ENCODE measurements around the gene PPARG. TPM values are rescaled to one million over a fixed set of nuclear protein-coding genes. Genes with fewer than 3 reads are reported as not detected.

PPARG gene
- total RNA-seq, 1 experiment from 2014 or later, result 0.79 TPM

GRCh38 chr3:12449889-12450682 is 161.2 kb downstream of the PPARG start:
- H3K36me3 Mint-ChIP-seq, result no peaks in the 10 kb centered on the region

GRCh38 chr3:12451481-12451880 is 162.6 kb downstream of the PPARG start:
- Mint-ChIP-seq H3K4me1 (no peaks in the 10 kb centered on the region), H3K27ac (no peak overlapping the region), H3K4me3 (no peak overlapping the region), H3K9me3 (peaks cover 6% of the 10 kb centered on the region), H3K27me3 (ENCODE audit: low read depth) (peaks cover 3% of the 10 kb centered on the region), H3K36me3 (no peaks in the 10 kb centered on the region)
- ChIA-PET CTCF (no interaction called here), POLR2A (no interaction called here)
- no peak for DNase-seq (ENCODE audit: low spot score)
- ATAC-seq, result no peak
- TF ChIP-seq USF2 (CRISPR knock-in tag; IDR thresholded peaks at IDR 0.05) (no peak), ETV6 (CRISPR knock-in tag; IDR thresholded peaks at IDR 0.05) (no peak), SMAD3 (CRISPR knock-in tag; IDR thresholded peaks at IDR 0.05; ENCODE audit: borderline replicate concordance) (no peak), SMAD4 (CRISPR knock-in tag; IDR thresholded peaks at IDR 0.05) (no peak), ZNF512 (CRISPR knock-in tag; IDR thresholded peaks at IDR 0.05; ENCODE audit: borderline replicate concordance) (no peak), ZNF121 (CRISPR knock-in tag; IDR thresholded peaks at IDR 0.05) (no peak), AFF4 (CRISPR knock-in tag; IDR thresholded peaks at IDR 0.05; ENCODE audit: borderline replicate concordance) (no peak), MAX (CRISPR knock-in tag; IDR thresholded peaks at IDR 0.05) (no peak), E2F4 (CRISPR knock-in tag; IDR thresholded peaks at IDR 0.05; ENCODE audit: borderline replicate concordance, low read depth) (no peak), MYBL2 (CRISPR knock-in tag; IDR thresholded peaks at IDR 0.05) (no peak), RELA (CRISPR knock-in tag; IDR thresholded peaks at IDR 0.05; ENCODE audit: borderline replicate concordance) (no peak), ZMAT4 (CRISPR knock-in tag; IDR thresholded peaks at IDR 0.05) (no peak), ZNF532 (CRISPR knock-in tag; IDR thresholded peaks at IDR 0.05; ENCODE audit: borderline replicate concordance) (no peak), JUN (CRISPR knock-in tag; IDR thresholded peaks at IDR 0.05) (no peak)

More at GRCh38 chr3:12449889-12450682, 161.2 kb downstream of the PPARG start:
- H3K27me3 Mint-ChIP-seq (ENCODE audit: low read depth), result peaks cover 3% of the 10 kb centered on the region
- peak; percentile 50; the same call in 1 of the 2 replicates for TF ChIP-seq USF1 (CRISPR knock-in tag; IDR thresholded peaks at IDR 0.05)
- peak; percentile 80 for TF ChIP-seq USF2 (CRISPR knock-in tag; IDR thresholded peaks at IDR 0.05)
- no peak for TF ChIP-seq ZBTB21 (CRISPR knock-in tag; IDR thresholded peaks at IDR 0.05; ENCODE audit: borderline replicate concordance)
- no peak overlapping the region for H3K4me3 Mint-ChIP-seq
- no peak for DNase-seq (ENCODE audit: low spot score)
- peaks cover 6% of the 10 kb centered on the region for H3K9me3 Mint-ChIP-seq
- ChIA-PET CTCF (interaction anchor here (1.0 to 1.4 kb wide), 2 partner anchors 30 to 315 kb away, joined by 3 to 5 read pairs; no protein-coding TSS in a partner anchor), POLR2A (no interaction called here)
- ATAC-seq, result no peak
- no peak overlapping the region for H3K27ac Mint-ChIP-seq
- peaks cover 6% of the 10 kb centered on the region for H3K4me1 Mint-ChIP-seq
